Inferior parietal cortex (tissue), 1 donor: ENCODE measurements around the gene FERMT1.
A peak's percentile ranks its signal among the peaks of the same experiment; 100 is the strongest.

Experiments
- DNase-seq: peaks from one replicate; pipeline ENCODE4 v3.0.0-alpha.2; 2016; ENCODE audit errors: extremely low spot score

Gene FERMT1, protein sequence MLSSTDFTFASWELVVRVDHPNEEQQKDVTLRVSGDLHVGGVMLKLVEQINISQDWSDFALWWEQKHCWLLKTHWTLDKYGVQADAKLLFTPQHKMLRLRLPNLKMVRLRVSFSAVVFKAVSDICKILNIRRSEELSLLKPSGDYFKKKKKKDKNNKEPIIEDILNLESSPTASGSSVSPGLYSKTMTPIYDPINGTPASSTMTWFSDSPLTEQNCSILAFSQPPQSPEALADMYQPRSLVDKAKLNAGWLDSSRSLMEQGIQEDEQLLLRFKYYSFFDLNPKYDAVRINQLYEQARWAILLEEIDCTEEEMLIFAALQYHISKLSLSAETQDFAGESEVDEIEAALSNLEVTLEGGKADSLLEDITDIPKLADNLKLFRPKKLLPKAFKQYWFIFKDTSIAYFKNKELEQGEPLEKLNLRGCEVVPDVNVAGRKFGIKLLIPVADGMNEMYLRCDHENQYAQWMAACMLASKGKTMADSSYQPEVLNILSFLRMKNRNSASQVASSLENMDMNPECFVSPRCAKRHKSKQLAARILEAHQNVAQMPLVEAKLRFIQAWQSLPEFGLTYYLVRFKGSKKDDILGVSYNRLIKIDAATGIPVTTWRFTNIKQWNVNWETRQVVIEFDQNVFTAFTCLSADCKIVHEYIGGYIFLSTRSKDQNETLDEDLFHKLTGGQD

DNA sequence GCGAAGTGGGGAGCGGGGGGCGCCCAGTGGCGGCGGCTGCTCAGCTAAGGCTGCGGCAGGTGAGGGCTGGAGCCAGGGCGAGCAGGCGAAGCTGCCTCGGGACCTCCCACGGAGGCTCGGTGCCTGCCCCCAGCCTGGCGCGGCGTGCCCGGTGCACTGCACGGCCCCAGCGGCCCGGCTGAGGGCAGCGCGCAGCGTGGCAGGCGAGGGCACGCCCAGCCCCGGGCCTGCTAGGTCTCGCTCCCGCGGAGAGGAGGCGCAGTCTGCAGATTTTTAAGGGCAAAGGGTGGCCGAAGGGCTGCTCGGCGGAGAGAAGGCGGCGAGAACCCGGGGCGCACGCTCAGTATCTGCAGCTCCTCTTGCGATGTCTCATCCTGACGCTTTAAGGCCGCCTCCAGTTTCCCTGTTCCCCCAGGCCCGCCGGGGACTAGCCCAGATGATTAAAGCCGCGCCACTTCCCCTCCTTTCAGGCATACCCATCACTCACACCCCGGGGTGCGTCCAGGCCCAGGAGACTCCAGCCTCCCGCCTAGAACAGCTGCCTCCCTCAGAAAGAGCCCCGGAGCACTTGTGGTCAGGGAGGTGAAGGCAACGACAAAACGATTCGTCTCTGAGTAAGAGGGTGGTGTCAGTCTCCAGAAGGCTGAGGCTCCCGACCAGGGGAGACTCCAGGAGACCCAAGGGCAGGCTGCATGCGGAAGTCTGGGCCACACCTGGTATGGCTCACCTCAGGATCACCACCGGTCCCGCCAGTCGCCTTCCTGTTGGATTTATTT lies at the start of gene FERMT1:
Gene FERMT1 (minus strand): TSS at position 158 of the 776 bp plus-strand sequence. CDS start 3,476 bp downstream, outside the sequence.
- no peak for DNase-seq

DNA sequence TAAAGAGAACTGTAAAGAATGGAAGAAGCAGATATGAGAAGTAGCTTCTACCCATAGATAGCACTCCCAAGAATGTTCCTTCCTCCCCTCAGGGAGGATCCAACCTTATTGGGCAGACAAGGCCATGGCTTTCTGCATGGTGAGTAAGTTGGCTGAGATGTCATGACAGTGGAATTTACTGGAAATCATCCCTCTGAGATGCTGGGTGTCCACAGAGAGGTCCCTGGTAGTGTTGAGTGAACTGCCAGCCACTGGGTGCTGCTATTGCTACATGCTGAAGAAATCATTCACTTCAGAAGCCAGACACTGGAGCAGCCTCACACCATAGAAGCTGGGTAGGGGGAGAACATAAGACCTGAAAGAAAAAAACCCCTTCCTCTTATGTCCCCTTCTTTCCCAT lies 46.4 kb upstream of the FERMT1 start:
- no peak for DNase-seq

DNA sequence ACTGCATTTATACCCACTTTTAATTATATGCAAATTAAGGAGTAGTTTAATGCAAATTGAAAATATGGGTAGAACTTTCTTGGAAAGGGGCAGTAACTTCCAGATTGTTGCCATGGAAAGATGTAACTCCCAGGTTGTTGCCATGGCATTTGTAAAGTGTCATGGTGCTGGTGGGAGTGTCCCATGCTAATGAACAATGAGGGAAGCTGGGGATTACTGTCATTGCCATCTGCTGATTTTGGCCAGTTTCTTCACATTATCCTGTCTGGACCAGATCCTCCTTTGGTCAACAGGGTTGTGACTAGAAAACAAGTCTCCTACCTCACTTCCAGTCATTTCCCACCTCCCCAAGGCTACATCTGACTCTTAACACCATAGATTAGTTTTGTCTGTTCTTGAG lies 45.4 kb upstream of the FERMT1 start:
- no peak for DNase-seq

DNA sequence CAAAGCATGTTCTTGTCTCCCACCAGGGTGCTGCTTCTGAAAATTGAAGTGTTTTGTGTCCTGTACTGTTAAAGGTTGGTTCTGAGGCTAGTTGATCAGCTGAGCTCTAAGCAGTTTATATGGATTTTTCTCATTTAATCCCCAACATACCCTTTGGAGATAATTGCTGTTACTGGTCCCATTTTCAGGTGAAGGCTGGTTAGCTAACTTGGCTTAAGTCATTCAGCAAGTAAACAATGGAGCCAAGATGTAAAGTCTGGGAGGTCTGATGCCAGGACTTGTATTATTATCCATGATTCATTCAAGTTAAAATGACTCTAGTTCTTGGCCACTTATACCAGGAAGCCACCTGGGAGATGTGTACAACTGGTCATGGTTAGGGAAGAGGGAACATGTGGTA lies 42.5 kb upstream of the FERMT1 start:
- no peak for DNase-seq

DNA sequence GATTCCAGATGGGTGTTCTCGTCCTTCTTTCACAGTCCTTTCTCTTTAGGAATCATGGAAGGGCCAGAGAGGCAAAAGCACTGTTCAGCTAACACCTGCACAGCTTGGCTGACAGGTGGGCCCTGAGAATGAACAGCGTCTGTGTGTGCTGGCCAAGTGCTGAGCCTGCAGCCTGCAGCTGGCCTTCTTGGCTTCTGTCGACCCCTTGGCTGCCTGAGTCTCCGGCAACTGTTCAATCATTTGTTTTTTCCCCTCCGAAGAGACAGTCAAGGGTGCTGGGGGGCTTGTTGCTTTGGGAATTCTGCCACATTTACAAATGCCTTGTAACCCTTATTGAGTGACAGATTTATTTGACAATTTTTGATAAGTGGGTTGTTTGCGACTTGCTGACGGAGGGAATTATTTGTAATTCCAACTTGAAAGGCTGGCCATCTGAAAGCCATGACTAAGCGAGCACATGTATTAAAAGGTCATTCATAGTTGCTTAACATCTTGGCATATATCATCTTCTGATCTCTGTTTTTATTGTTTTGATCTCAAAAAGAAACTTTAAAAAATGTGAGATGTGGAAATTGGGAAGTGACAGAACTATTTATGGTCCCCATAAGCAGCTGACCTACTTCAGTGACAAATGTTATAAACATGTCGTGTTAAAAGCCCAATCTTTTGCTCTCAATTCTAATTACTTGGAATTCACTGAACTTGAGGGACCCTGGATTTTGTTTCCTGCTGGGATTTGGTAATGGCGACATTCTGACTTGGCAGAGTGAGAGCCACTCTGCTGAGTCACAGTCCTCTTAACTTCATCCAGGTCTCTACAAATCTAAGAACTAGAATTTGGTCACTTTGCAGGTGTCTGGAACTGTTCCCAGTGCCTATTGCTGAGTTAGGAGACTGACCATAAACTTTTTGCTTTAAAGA lies 41.9 kb upstream of the FERMT1 start:
- no peak for DNase-seq

DNA sequence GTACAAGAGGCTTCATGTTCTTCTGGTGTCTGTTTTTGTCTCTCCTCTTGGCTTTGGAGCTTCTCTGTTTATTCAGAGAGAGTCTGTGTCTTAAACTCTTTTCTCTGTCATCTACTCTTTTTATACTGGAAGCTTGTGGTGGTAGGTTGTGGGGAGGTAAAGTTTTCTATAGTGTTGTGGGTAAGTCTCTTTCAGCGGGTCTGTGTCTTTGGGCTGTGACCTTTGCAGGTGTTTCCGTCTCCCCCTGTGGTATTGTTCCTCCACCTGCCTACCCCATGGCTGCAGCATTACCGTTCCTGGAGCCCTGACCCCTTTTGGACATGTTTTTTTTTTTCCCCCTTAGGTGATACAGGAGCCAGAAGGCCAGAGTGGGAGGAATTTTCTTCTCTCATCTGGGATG lies 37.9 kb upstream of the FERMT1 start:
- no peak for DNase-seq

DNA sequence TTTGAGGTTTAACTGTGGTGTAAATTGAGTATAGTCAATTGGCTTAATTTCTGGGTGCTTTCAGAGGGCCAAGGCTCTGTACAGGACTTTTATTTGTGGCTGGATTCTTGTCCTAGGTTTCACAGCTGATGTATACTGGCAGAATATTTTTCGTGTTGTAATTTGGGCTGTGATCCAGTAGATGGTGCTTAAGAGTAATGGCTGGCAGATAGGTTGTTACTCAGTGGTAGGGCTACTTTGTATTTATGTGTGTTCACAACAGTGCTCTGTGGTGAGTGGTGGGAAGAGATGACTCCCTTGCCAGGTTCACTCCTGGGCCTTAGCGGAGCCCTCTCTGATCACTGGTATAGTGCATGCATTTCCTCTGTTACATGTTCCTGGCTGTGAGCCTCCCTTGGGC lies 34.5 kb upstream of the FERMT1 start:
- DNase-seq: no peak

DNA sequence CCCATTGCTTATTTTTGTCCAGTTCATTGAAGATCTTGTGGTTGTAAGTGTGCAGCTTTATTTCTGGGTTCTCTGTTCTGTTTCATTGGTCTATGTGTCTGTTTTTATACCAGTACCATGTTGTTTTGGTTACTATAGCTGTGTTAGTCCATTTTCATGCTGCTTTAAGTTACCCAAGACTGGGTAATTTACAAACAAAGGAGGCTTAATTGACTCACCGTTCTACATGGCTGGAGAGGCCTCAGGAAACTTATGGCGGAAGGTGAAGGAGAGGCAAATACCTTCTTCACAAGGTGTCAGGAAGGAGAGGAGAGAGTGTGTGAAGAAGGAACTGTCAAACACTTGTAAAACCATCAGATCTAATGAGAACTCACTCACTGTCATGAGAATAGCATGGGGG lies 29.9 kb upstream of the FERMT1 start:
- no peak for DNase-seq

DNA sequence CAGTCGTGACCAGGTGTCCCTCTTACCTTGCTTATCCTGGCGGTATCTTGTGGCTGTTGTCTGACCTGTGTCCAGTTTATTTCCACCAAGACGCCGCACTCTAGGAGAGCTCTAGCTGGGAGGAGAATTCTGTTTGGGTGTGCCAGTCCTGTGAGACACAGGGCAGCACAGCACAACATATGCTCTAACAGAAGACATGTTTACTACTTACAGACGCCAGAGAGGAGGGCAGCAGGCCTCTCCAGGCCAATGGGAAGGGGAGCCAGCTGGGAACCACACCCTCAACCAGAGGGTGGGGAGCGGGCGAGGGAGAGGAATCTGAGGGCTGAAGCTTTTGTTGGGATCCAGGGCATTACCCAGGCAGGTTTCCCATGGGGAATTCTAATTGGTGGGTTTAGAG lies 25.2 kb upstream of the FERMT1 start:
- no peak for DNase-seq

DNA sequence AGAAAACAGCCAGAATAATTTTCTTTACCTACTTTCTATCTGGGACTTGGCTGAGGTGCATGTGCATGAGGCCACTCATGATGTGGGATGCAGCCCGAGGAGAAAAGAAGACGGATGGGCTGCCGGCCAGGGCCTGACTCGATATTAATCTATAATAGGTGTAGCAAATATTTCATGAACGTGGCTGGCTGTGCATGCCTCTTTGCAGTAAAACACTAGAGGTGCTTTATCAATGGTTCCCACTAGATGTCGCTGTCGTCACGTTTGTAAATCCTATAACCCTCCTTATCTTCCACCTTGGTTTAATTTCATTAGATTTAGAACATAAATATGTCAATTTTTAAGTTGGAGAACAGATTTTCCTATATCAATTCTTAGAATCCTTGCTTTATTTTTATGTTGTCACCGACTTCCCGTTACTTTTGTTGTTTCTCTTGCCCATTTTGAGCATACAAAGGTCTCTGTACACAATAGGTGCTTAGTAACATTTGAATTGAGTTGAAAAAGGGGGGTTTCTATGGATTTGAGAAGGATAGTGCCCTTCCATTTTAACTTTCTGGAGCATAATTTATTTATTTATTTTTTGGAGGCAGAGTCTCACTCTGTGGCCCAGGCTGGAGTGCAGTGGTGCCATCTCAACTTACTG lies 19.6 kb upstream of the FERMT1 start:
- DNase-seq: peak; percentile 87

DNA sequence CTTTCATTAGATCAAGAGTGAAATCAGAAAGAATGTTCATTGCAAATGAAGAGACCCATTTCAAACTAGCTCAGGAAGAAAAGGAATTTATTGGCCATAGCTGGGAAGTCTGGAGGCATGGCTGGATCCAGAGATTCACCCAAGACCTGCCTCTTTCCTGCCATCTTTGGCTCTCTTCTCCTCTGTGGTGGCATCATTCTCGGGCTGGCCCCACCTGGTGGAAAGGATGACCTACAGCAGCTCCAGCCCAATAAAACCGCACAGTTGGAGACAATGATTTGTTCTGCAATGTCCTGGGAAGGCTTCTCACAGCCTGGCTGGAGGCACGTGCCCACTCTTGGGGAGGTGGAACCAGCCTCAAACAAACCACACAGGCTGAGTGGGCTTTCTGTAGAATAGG lies 18.1 kb upstream of the FERMT1 start:
- no peak for DNase-seq

DNA sequence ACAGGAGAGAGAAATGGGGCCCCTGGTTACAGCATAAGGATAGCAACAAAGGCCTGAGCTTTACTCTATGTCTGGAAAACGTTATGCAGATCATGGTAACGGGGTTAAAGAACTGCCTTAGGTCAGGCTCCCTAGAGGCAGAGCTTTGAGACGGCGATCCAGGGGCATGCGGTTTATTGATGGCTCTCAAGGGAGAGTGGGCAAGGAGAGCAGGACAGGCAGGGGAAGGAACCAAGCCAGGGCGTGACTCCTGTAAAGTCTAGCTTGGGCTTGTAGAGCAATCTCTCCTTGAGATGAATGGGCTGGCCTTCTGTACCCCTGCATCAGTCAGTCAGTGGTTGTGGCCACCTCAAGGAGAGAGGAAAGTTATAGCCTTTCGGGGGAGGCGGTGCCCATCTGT lies 12.5 kb upstream of the FERMT1 start:
- no peak for DNase-seq

DNA sequence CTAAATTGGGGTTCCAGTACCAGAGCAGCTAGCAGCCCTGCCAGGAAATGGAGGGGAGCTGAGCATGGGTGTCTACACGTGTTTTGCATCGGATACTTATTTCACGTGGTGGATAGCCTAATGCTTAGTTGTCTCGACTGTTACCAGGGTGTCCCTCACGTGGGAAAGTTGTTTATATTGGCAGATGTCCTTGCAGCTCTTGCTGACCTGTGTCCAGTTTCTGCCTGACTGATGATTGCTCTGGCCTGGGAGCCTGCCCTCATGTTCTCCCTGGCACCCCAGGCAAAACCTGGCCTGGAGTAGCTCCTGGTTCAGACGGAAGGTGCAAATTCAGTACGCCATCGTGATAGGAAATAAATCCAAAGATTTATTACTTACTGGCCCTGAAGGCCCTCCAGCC lies 11.8 kb upstream of the FERMT1 start:
- DNase-seq: no peak

DNA sequence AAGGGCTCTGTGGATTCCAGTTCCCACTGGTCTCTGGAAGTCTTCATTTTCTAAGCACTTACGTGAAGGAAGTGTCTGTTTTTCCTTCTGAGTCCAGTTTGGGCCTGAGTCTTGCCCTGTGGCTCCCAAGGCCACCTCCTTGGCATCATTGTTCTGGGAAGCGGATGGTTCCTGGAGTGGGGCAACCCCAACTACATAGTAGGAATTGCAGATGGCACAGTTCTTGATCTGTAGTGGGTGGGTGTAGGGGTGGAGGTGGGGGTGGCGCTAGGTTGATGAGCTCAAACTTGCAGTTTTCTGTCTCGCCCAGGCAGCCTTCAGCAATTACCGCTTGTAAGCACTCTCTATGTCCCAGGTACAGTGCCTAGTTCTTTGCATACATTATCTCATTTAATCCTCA lies 7.2 kb upstream of the FERMT1 start:
- no peak for DNase-seq

DNA sequence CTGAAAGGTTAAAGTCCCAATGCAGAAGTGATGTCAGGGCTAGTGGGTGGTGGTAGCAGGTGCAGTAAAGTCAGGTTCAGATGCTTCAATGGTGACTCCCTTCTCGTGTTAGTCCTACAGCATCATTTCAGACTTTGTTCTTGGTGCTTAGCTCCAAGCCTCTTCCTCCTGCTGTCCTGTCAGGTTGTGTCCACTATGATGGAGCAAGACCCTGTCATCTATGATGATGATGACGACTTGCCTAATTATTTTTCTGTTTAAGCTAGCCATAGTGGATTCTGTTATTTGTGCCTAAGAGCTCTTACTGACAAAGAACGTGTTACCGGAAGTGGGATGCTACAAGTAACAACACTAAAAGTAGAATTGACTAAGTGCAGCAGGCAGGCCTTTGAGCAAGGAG lies 5.0 kb upstream of the FERMT1 start:
- no peak for DNase-seq

DNA sequence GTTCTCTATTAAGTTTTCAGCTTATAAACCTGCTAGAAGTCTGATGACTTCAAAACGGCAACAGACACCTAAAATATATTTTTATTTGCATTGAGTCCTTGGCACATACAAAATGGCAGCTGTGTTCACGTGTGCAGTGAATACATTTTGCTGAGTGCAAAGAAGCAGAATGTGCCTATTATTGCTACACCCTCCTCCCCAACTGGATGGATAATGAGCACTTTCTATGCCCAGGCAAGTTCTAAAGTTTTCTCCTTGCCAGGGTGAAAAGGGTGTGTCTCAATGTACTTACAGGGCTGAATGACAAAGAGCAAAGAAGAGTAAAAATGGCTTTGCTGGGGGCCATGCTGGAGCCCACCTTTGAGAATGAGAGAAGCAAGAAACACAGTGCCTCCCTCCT lies 4.0 kb upstream of the FERMT1 start:
- no peak for DNase-seq

DNA sequence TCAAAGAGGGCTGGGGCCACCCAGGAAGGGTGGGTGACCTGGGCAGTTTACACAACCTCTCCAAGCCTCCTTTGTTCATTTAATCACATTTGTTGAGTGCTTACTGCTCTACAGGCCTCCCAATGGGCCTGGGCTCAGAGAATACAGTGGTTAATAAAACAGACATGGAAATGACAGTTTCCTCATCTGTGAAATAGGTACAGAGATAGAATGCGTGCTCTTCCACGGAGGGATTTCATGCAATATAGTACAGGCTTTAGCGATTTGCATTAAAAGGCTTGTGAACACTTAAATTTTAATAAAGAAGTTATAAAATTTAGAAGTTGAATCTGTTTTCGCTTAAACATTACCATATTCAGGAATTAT lies 802 bp upstream of the FERMT1 start:
- no peak for DNase-seq

DNA sequence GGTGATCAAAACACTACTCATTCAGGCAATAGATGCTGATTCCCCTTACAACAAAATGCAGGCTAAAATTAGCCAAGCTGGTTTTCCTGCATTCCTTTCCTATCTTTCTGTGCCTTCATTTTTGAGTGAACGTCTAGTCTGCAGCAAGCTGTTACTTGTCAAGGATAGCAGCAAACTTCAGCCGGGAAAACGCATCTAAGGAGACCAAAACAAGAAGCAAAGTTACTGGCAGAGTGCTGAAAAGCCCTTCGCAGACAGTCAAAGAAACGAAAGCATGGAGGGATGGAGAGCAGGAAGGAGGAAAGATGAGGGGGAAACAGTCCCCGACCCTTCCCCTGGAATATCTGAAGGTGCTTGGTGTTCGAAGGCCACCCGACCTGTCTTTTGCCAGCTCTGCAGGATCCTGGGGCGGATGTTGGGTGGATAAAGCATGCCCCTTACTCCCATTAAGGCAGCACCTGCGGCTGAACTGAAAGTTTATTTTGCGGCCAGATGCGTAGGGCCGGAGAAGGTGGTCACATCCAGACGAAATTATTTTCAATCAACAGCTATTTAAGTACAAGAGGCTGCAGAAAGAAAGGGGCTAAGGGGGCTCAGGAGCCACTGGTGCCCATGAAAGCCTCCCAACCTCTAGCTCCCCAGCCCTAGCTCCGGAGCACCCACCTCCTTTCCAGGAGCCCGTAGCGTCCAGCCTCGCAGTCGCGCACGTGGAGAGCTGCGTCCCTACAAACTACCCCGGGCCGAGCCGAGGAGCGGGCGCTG lies 538 bp downstream of the FERMT1 start:
- no peak for DNase-seq

DNA sequence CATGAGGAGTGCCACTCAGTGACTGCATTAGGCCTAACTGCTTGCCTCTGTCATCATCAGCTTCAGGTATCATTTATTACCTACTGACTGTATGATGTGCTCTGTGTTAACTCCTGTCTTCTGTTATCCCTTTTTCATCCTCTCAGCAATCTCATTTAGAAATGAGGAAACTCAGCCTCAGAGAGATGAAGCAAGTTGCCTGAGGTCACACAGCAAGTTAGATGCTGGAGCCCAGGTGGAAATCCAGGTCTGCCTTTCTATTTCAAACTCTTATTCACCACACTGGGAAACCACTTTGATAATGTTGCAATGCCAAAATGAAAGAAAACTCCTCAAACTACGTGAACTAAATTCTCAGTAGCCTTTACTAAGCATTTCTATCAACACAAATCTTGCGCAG lies 1.3 kb downstream of the FERMT1 start:
- no peak for DNase-seq

DNA sequence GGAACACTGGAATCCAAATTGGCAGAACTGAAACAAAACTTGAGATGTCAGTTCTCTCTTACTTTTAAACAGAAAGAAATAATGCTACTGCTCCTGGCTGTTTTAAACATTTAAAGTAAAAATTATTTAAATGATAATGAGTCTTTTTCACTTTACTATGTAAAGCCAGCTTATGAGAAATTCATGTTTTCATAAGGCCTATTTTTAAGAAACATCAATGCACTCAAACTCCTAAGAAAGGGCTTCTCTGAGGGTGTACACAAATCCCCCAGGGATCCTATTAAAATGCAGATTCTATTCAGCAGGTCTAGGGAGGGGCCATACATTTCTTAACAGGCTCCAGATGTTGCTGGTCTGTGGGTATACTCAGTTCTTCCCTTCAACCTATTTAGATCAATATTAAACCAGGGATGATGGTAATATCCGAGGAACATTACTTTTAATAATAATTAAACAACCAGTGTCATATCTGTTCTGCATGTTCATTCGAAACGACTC lies 2.3 kb downstream of the FERMT1 start:
- DNase-seq: no peak
